Skeletal muscle cell (primary cell): ENCODE measurements around the gene OR4M1.
"Not testable (repeated sequence)": the region's sequence is repeated elsewhere in the genome, so short reads cannot be mapped to it uniquely, and the experiment has no call there.

Experiments
- DNase-seq: peaks from one replicate; pipeline ENCODE4 v3.0.0-alpha.2; 2010; ENCODE audit warnings: low read depth
- H3K4me3 ChIP-seq: 2 replicates; pipeline ENCODE4 v1.5.1; 2011; ENCODE audit warnings: low read depth, mild to moderate bottlenecking, control low read depth, low read length, moderate library complexity

OR4M1 gene

GRCh38 chr14:19819879-19820278 lies 46.6 kb downstream of the OR4M1 start:
- not testable (repeated sequence) for H3K4me3 ChIP-seq, DNase-seq

- DNase-seq, H3K4me3 ChIP-seq: not testable (repeated sequence)
Observed at GRCh38 chr14:19821016-19821415, 47.7 kb downstream of the OR4M1 start.

GRCh38 chr14:19823178-19823577 lies 49.9 kb downstream of the OR4M1 start:
- no peak overlapping the region for H3K4me3 ChIP-seq
- no peak for DNase-seq

- no peak overlapping the region for H3K4me3 ChIP-seq
- DNase-seq: no peak
Observed at GRCh38 chr14:19823765-19824164, 50.5 kb downstream of the OR4M1 start.

- H3K4me3 ChIP-seq, DNase-seq: not testable (repeated sequence)
Observed at GRCh38 chr14:19827626-19828244, 54.4 kb downstream of the OR4M1 start.

- DNase-seq: no peak
- H3K4me3 ChIP-seq: no peak overlapping the region
Observed at GRCh38 chr14:19828314-19828713, 55.0 kb downstream of the OR4M1 start.
